HPDE6-E6E7 (cell line): ENCODE results near the gene NAGK.
"Not testable (repeated sequence)": the region's sequence is repeated elsewhere in the genome, so short reads cannot be mapped to it uniquely, and the experiment has no call there.

Experiments
- DNase-seq: peaks from one replicate; pipeline ENCODE4 v3.0.0; 2011; ENCODE audit warnings: missing footprints; ENCODE audit errors: extremely low spot score

Gene NAGK

GRCh38 chr2:71069376-71069775 lies 928 bp downstream of the NAGK start:
- DNase-seq, result no peak

GRCh38 chr2:71070294-71071093 lies 2.0 kb downstream of the NAGK start:
- DNase-seq, result no peak

- no peak for DNase-seq
These were observed 3.4 kb downstream of the NAGK start for GRCh38 chr2:71071681-71072398.

- no peak for DNase-seq
These were observed 4.0 kb downstream of the NAGK start for GRCh38 chr2:71072492-71072891.

DNA sequence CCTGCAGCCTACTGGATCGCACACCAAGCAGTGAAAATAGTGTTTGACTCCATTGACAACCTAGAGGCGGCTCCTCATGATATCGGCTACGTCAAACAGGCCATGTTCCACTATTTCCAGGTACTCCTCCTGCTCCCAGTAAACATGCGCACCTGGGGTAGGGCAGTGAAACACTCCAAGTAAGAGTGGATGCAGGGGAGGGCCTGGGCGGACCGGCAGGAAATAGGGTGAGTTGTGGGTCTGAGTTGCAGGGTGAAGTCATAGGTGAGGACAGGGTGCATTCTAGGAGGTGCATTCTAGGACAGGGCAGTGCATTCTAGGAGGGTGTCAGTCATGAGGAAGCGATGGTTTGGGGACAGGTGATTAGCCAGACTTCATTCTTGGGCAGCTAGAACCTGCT lies 5.0 kb downstream of the NAGK start:
- DNase-seq, result no peak

GRCh38 chr2:71074893-71075395 lies 6.5 kb downstream of the NAGK start:
- no peak for DNase-seq

- DNase-seq, result no peak
These were observed 10.2 kb downstream of the NAGK start for GRCh38 chr2:71078624-71079023.

DNA sequence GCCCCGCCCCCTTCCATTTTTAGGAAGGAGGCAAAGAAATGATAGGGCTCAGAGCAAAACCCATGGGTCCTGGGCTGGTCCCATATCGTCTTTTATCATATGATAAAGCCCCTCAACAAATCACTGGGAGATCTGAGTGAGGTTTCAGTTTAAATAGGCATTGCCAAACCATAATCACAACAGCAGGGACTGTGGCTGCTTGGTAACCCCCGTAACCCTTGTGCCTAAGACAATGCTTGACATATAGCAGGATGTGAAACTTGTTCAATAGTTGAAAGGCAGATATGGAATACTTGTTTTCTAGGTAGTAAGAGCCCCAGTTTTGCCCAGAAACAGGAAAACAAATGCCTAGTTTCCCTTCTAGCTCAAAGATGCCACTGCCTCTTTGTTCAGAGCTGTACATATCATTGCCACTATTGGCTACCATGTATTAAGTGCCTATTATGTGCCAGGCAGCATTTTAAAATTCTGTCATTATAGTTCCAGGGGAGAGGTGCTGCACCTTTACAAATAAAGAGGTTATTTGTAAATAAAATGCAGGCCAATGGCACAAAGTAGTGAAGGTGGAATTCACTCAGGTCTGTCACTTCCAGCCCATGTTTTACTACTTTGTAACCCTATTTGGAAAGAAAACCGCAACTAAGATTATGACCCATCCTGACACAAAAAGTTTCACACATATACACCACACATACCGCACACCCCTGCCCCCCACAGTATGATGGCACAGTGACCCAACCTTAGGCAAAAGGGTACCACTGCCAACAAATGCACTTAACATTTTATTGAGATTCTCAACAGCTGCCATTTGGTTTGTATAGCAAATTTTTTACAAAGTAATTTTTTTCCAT lies 14.2 kb downstream of the NAGK start:
- no peak for DNase-seq

GRCh38 chr2:71083297-71083696 lies 14.8 kb downstream of the NAGK start:
- DNase-seq, result not testable (repeated sequence)

GRCh38 chr2:71083752-71084312 lies 15.4 kb downstream of the NAGK start:
- not testable (repeated sequence) for DNase-seq

GRCh38 chr2:71085325-71086003 lies 17.0 kb downstream of the NAGK start:
- DNase-seq, result not testable (repeated sequence)

DNA sequence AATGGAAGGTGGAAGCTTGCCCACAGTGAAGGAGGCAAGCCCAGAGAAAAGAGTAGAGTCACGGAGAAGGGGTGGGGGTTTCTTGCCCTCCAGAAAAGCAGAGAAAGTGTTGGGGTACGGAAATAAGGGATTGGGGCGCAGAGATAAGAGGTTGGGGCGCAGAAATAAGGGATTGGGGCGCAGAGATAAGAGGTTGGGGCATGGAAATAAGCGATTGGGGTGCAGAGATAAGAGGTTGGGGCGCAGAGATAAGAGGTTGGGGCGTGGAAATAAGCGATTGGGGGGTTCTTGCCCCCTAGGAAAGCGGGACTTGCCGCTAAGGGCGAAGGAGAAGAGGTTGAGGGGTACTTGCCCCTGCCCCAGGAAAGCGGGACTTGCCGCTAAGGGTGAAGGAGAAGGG lies 21.0 kb downstream of the NAGK start:
- not testable (repeated sequence) for DNase-seq

DNA sequence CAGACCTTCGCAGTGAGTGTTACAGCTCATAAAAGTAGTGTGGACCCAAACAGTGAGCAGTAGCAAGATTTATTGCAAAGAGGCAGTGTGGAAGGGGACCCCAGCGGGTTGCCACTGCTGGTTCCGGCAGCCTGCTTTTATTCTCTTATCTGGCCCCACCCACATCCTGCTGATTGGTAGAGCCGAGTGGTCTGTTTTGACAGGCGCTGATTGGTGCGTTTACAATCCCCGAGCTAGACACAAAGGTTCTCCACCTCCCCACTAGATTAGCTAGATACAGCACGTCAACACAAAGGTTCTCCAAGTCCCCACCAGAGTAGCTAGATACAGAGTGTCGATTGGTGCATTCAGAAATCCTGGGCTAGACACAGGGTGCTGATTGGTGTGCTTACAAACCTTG lies 23.4 kb downstream of the NAGK start:
- not testable (repeated sequence) for DNase-seq

DNA sequence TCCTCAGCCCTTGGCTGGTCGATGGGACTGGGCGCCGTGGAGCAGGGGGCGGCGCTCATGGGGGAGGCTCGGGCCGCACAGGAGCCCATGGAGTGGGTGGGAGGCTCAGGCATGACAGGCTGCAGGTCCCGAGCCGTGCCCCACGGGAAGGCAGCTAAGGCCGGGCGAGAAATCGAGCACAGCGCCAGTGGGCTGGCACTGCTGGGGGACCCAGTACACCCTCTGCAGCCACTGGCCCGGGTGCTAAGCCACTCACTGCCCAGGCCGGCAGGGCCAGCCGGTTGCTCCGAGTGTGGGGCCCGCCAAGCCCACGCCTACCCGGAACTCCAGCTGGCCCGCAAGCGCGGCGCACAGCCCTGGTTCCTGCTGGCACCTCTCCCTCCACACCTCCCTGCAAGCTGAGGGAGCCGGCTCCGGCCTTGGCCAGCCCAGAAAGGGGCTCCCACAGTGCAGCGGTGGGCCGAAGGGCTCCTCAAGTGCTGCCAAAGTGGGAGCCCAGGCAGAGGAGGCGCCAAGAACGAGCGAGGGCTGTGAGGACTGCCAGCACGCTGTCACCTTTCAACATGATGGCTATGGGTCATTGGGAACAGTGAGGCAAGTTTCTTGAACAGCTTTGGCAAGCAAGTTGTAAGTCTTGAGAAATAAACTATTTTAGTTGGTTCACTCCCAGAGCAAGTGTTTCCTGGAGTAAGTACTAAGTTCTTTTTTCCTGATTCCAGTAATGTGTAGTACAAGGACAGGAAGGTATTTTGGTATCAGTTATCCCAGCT lies 24.2 kb downstream of the NAGK start:
- not testable (repeated sequence) for DNase-seq

DNA sequence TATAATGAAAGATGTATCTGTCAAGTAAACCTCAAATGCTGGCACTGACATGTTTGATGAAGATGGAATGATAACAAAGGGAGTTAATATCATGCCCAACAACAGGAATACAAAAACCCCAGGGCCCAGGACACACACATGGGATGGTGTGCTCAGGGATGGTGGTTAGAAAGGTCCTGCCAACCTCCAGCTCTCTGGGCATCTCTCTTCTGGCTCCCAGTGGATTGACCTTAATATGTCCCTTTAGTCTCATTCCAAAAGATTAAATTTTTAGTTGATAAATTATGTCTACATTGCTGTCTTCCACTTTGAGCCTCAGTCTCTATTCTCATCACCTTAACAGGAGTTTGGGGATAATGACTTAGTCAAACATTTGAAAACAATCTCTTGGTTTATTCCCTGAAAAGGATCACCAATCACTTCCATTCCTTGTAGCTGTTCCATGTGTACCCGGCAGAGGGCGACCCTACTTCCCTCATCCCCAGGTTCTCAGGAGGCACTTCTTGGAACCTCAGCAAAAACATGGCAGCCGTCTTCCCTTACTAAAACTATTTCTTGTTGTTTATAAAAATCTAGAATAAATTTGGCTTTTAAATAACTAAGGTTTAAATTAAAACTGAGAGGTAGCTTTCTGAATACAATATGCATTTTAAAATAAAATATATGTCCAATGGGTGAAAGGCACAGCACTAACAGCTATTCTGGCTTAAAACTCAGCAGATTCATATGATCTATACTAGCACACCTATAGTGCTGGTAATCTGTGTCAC lies 31.9 kb downstream of the NAGK start:
- DNase-seq, result peak; percentile 70

DNA sequence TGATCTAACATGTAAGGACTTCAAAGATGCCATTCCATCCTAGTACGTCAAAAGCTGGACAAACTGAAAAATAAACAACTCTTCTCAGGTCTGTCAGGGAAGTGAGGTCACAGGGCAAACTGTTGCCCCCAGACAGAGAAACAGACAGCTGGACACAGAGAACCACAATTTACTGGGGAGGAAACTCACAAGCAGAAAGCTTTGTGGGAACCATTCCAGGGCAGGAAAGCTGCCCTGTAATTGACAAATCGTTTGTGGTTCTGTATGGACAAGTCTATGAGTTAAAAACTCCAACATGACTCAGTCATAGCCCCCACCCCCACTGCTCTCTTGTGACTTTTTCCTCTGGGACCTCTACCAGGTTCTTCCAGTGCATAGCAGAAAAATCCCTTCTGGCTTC lies 33.2 kb downstream of the NAGK start:
- no peak for DNase-seq

GRCh38 chr2:71102981-71103681 lies 34.7 kb downstream of the NAGK start:
- no peak for DNase-seq

GRCh38 chr2:71103809-71104208 lies 35.4 kb downstream of the NAGK start:
- no peak for DNase-seq

DNA sequence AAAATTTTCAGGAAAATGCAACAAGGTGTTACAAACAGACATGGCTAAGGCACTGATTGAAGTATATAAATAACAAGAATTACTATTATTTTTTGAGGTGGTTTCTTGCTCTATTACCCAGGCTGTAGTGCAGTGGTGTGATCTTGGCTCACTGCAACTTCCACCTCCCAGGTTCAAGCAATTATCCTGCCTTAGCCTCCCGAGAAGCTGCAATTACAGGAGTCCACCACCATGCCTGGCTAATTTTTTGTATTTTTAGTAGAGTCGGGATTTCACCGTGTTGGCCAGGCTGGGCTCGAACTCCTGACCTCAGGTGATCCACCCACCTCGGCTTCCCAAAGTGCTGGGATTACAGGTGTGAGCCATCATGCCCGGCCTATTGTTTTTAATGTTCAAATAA lies 38.0 kb downstream of the NAGK start:
- not testable (repeated sequence) for DNase-seq
